ENCODE data around the gene ANGPTL2. TPM values are rescaled to one million over a fixed set of nuclear protein-coding genes. Genes with fewer than 3 reads are reported as not detected.

Gene ANGPTL2
- total RNA-seq, 1 experiment from 2014 or later, result 5.1 TPM

DNA sequence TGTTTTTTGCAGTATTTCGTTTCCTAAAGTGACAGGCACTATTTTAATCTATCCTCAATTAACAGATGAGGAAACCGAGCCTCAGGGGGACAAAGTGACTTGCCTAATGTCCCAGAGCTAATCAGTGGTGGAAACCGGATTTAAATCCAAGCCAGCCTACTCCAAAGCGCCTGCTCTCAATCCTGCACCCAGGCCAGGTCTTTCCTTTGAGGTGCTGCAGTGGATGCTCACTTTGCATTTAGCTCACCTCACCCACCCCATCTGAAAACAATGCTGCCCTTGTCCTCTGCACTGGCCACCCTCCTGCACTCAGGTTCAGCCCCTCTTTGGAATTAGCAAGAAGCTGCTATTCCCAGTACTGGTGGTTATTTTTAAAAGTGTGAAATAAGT lies 16.0 kb downstream of the ANGPTL2 start:
- no peak overlapping the region for H4K5ac ChIP-seq (ENCODE audit: insufficient read length, low read depth, low read length)
- no peak overlapping the region for H3K23ac ChIP-seq (ENCODE audit: insufficient read length, low read depth, low read length)
- no peak overlapping the region for H3K18ac ChIP-seq (ENCODE audit: insufficient read length, low read depth, low read length)
- H3K79me1 ChIP-seq (ENCODE audit: insufficient read depth, low read depth, low read length, poor library complexity, severe bottlenecking), result no peaks in the 10 kb centered on the region
- no peaks in the 10 kb centered on the region for H3K23me2 ChIP-seq (ENCODE audit: insufficient read length, low read depth, low read length, poor library complexity, severe bottlenecking)
- no peaks in the 10 kb centered on the region for H3K79me2 ChIP-seq (ENCODE audit: insufficient read depth, low read length)
- H4K8ac ChIP-seq (replicated peaks; ENCODE audit: insufficient read length, low read depth, low read length), result no peak overlapping the region
- H2BK120ac ChIP-seq (ENCODE audit: low read depth, low read length, poor library complexity, severe bottlenecking), result no peak overlapping the region
- no peak overlapping the region for H3K56ac ChIP-seq (ENCODE audit: insufficient read length, low read depth, low read length)
- H2BK12ac ChIP-seq (ENCODE audit: insufficient read length, low read depth, low read length), result no peak overlapping the region
- H3K27me3 Mint-ChIP-seq (ENCODE audit: low read depth), result no peaks in the 10 kb centered on the region
- no peak overlapping the region for H3T11ph ChIP-seq (ENCODE audit: low read length)
- no peaks in the 10 kb centered on the region for H3K9me3 ChIP-seq (ENCODE audit: control insufficient read depth, low read depth, low read length)
- H2BK5ac ChIP-seq (ENCODE audit: insufficient read length, low read length), result no peak overlapping the region
- H2BK20ac ChIP-seq (ENCODE audit: low read depth, low read length, poor library complexity, severe bottlenecking), result no peak overlapping the region
- no CpG with 5 or more reads among the region's 4 CpGs for WGBS (ENCODE audit: extremely low coverage, insufficient read length, low lambda C conversion rate)
- TF ChIP-seq, protein P1, sequence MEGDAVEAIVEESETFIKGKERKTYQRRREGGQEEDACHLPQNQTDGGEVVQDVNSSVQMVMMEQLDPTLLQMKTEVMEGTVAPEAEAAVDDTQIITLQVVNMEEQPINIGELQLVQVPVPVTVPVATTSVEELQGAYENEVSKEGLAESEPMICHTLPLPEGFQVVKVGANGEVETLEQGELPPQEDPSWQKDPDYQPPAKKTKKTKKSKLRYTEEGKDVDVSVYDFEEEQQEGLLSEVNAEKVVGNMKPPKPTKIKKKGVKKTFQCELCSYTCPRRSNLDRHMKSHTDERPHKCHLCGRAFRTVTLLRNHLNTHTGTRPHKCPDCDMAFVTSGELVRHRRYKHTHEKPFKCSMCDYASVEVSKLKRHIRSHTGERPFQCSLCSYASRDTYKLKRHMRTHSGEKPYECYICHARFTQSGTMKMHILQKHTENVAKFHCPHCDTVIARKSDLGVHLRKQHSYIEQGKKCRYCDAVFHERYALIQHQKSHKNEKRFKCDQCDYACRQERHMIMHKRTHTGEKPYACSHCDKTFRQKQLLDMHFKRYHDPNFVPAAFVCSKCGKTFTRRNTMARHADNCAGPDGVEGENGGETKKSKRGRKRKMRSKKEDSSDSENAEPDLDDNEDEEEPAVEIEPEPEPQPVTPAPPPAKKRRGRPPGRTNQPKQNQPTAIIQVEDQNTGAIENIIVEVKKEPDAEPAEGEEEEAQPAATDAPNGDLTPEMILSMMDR (conservative IDR thresholded peaks at IDR 0.05), result no peak
- no peak for DNase-seq
- peaks cover 28% of the 10 kb centered on the region in 2 experiments for H3K4me1 Mint-ChIP-seq
- H2AK5ac ChIP-seq (ENCODE audit: insufficient read length, low read length), result no peak overlapping the region
- H4K20me1 ChIP-seq (ENCODE audit: control insufficient read depth, insufficient read depth, insufficient read length), result no peaks in the 10 kb centered on the region
- H2BK15ac ChIP-seq (ENCODE audit: low read depth, low read length), result no peak overlapping the region
- no peak overlapping the region for H2AFZ ChIP-seq (ENCODE audit: low read length)
- no peak overlapping the region for H3K4me2 ChIP-seq (ENCODE audit: insufficient read depth, insufficient read length, low read length)
- no peak overlapping the region for H3K9ac ChIP-seq (ENCODE audit: extremely low read depth, insufficient read length, low read length)
- no peaks in the 10 kb centered on the region for H3K9me3 Mint-ChIP-seq
- H3K27ac Mint-ChIP-seq, result no peak overlapping the region; a peak in 1 of 7 replicates
- no peak overlapping the region for H3K4ac ChIP-seq (ENCODE audit: low read depth, low read length)
- H3K27ac ChIP-seq (ENCODE audit: insufficient read length, low read depth, low read length), result no peak overlapping the region
- H3K14ac ChIP-seq (ENCODE audit: insufficient read depth, low read length), result no peak overlapping the region
- H3K36me3 Mint-ChIP-seq (ENCODE audit: insufficient read depth in 1 of 3, low read depth in 3 of 3), result peaks cover 2 to 3% (median 3%) of the 10 kb centered on the region in 3 experiments; a peak in 4 of 7 replicates
- no peak overlapping the region for H4K91ac ChIP-seq (ENCODE audit: insufficient read length, low read depth, low read length)
- H3K4me3 Mint-ChIP-seq, result no peak overlapping the region
- H3K27me3 ChIP-seq (ENCODE audit: insufficient read depth, low read length), result no peaks in the 10 kb centered on the region
- H3K4me1 ChIP-seq (ENCODE audit: insufficient read depth, low read length), result peaks cover 3% of the 10 kb centered on the region; the same call in 1 of the 2 replicates
